ENCODE results near the gene IKBKG.
"Not testable (repeated sequence)": the region's sequence is repeated elsewhere in the genome, so short reads cannot be mapped to it uniquely, and the experiment has no call there.

IKBKG gene

DNA sequence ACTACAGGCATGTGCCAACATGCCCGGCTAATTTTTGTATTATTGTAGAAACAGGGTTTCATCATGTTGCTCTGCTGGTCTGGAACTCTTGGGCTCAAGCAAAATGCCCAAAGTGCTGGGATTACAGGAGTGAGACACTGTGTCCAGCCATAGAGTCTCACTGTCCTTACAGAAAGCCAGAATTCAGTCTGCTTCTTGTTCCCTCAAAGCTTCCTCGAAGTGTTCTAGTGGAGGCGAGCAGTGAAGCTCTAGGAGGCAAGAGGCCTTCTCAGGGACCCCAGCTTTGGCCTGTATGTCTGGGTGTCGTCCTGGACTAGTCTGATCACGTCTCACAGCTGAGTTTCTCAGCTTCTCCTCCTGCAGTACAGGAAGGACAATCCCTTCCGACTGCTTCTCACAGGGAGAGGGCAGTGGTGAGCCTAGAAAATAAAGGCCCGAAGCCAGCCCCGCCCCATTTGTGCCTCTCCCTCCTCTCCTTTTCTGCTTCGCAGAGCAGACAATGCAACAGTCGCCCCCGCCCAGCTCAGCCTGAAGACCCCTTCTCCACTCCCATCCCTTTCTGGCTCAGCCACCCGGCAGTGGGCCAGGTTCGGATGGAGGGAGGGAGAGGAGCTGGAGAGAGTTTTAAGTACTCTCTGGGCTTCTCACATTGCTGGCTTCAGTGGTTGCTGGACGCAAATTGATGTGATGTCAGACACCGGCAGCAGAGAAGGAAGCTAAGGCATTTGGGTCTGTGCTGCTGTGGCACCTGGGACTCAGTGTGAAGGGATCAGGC lies 20.3 kb upstream of the IKBKG start:
- peak; percentile 72 for DNase-seq (ENCODE audit: low spot score)

- DNase-seq (ENCODE audit: low spot score): peak; percentile 17
Measured at GRCh38 chrX:154529206-154529612, 18.2 kb upstream of the IKBKG start.

DNA sequence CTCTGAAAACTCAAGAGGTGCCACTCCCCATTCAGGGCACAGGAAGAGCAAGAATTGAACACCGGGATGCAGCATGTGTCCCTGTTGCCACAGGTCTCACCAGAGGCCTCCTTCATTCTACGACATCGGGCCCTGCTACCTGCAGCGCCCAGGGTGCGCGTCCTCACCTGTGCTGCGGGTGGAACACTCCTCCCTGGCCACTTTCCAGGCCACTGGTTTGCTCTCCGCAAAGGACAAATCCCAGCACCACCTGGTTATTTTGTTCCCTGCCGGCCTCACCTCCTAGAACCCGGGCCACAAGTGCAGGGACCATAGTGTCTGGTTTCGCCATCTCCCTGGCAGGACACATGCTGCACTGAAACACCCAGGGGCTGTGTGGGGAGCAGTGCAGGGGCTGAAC lies 17.1 kb upstream of the IKBKG start:
- no peak for DNase-seq (ENCODE audit: low spot score)

DNA sequence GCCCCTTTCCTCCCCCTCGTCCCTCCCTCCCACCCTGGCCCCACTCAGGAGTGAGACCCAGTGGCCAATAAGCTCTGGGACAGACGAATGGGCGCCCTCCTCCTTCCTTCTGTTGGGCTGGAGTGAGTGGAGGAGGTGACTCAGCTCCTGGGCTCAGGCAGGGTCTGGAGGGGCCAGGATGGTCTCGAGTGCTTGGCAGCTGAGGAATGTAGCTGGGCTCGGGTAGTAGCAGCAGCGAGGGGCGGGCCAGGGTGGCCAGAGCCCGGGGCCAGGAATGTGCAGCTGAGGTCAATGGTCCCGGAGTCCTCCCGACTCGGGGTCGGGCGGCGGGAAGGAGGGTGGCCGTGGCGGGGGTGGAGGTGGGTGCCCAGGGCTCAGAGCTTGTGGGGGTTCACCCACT lies 15.8 kb upstream of the IKBKG start:
- no peak for DNase-seq (ENCODE audit: low spot score)

- no peak for DNase-seq (ENCODE audit: low spot score)
Measured at GRCh38 chrX:154532690-154533089, 14.7 kb upstream of the IKBKG start.

DNA sequence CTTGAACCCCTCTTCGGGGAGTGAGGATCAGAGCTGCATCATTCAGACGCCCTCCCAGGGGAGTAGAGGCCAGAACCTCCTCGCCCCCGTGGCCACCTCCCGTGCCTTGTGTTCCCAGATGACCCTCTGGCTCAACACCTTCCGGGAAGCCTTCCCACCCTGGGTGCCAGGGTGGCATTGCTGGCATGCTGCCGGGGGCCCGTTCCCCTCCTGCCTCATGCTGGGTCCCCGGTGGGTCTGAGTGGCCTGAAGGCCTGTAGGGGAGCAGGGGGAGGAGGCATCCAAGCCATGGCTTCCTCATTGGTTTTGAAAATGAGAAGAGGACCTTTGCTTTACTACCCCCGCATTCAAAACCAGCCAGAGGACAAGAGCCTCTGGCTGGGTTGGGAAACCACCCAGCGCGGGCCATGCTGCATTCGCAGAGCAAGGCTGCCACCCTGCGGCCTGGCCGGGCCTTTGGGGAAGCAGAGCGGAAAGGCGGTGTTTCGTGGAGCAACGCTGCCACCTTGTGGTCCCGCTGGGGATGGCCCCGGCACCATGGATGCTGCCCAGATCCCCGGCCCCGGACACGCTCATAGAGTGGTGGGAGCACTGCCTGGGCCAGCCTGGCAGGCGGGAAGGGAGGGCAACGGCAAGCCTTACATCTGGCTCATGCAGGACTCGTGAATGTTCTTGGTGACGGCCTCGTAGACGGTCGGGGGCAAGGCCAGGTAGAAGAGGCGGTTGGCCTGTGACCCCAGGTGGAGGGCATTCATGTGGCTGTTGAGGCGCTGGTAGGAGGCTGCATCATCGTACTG lies 12.7 kb upstream of the IKBKG start:
- peak; percentile 84 for DNase-seq (ENCODE audit: low spot score)

DNA sequence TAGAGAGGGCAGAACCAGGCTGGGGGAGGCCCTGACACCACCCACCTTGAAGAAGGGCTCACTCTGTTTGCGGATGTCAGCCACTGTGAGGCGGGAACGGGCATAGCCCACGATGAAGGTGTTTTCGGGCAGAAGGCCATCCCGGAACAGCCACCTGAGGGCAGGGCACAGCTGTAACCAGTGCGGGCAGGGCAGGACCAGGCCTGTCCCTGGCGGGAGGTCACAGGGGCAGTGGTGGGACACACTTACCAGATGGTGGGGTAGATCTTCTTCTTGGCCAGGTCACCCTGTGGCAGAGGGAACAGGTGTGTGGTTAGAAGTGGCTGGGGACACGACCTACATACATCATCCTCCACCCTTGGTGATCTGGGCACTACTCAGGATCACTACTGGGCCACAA lies 11.5 kb upstream of the IKBKG start:
- DNase-seq (ENCODE audit: low spot score): no peak

GRCh38 chrX:154539077-154539476 lies 8.3 kb upstream of the IKBKG start:
- no peak for DNase-seq (ENCODE audit: low spot score)

- DNase-seq (ENCODE audit: low spot score): not testable (repeated sequence)
Measured at GRCh38 chrX:154540365-154540764, 7.1 kb upstream of the IKBKG start.

DNA sequence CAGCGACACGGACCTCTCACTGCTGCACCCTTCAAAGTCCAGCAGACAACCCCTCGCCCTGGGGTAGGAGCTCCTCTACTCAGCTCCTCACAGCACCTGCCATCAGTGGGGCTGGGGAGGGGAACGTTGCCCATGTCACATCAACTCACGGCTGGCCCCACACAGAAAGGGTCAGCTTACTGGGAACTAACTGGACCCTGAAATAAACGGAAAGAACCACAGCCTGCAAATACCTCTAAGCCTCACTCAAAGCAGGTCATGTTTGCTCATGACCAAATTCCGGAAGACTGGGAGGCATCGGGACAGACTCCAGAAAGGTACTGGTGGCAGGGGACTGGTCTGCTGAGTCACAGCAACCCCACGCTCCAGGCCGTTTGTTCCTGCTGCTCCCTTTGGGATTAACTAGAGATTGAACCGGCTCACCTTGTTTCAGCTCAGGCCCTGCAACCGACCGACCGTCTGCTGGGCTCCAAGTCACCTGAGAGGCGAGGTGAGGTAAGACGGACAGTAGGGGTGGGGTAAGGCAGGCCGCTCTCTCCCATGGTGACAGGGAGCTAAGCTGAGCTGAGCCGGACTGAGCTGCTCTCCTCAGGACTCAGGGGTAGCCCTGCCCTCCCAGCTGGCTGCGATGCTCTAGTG lies 6.4 kb upstream of the IKBKG start:
- no peak for DNase-seq (ENCODE audit: low spot score)

DNA sequence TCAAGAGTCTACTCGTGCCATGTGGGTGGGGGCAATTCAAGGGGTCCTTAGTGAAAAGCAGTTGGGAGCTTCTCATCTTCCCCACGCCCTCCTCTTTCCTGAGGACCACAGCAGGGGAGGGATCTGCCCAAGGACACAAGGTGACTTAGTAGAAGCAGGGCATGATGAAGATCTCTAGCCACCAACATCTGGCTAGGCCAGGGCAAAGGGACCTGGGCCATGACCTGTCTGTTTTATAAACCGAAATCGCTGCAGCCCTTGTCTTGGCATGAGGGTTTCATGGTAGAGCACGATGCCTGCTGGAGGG lies 5.9 kb upstream of the IKBKG start:
- no peak for DNase-seq (ENCODE audit: low spot score)

DNA sequence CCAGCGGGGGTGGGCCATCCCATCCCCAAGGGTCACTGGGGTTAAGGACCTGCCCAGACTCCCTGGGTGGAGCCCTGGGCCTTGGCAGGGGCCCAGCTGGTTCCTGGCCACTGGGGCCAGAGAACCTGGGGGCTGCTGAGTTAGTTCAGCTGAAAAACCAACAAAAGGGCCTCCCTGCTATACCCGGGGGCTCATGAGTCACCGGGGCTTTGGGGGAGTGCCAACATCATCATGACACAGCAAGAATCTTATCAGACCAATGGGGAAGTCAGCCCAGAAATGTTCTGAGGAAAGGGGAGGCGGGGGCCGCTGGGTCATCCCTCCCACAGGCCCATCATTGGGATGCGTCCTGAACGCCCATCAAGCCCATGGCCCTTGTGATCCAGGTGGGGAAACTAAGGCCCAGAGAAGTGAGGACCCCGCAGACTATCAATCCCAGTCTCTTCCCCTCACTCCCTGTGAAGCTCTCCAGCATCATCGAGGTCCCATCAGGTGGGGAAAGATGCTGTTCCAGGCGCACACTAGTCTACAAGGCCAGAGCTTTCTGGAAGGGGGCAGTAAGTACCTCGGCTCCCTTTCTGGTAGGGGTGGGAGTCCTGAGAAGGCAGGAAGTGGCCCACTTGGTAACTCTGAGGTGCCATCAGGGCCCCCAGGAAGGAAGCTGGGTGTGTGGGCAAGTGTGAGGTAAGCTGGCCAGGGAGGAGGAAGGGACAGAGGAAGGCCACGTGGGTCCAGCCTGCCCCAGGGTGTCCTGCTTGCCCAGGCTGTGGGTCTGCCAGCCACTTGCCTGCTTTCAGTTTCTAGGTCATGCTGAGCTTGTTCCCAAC lies 5.3 kb upstream of the IKBKG start:
- DNase-seq (ENCODE audit: low spot score): peak; percentile 80

- no peak for DNase-seq (ENCODE audit: low spot score)
Measured at GRCh38 chrX:154542723-154543424, 4.5 kb upstream of the IKBKG start.

GRCh38 chrX:154545673-154546274 lies 1.6 kb upstream of the IKBKG start:
- DNase-seq (ENCODE audit: low spot score): no peak

GRCh38 chrX:154546354-154547244 lies 821 bp upstream of the IKBKG start, which contains the start of gene G6PD:
Gene G6PD (minus strand): TSS chrX:154546846. CDS start chrX:154546155, 691 bp downstream.
- peak; percentile 95 for DNase-seq (ENCODE audit: low spot score)

DNA sequence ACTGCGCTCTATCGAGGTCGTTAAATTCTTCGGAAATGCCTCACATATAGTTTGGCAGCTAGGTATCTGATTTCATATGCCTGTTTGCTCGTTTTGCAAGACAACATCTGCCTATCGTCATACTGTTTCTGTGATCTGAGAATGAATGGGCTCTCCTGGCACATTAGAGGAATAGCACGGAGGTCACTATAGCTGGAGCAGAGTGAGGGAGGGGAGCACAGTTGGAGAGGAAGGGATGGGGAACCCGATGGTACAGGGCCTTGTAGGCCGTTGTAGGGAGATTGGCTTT lies 552 bp downstream of the IKBKG start:
- no peak for DNase-seq (ENCODE audit: low spot score)

GRCh38 chrX:154549766-154550165 lies 2.3 kb downstream of the IKBKG start:
- no peak for DNase-seq (ENCODE audit: low spot score)

- DNase-seq (ENCODE audit: low spot score): not testable (repeated sequence)
Measured at GRCh38 chrX:154552112-154552806, 4.8 kb downstream of the IKBKG start.

GRCh38 chrX:154558060-154558690 lies 10.8 kb downstream of the IKBKG start:
- not testable (repeated sequence) for DNase-seq (ENCODE audit: low spot score)
